Upper lobe of left lung (tissue), 6 donors: ENCODE measurements around the gene BCAS3. TPM values are rescaled to one million over a fixed set of nuclear protein-coding genes. Genes with fewer than 3 reads are reported as not detected.

Experiments used
- ATAC-seq, 2 donors: fragments of 200-7000 bp; cut with Tn5 transposase; one replicate each; pipeline ENCODE4 v1.9.1; 2022; ENCODE audit warnings: mild to moderate bottlenecking in 2 of 2, moderate library complexity in 2 of 2; ENCODE audit not compliant: low FRiP score in 2 of 2
- DNase-seq, 2 donors: peaks; one replicate each; pipeline ENCODE4 v3.0.0-alpha.2; 2019 to 2020
- H3K27ac ChIP-seq, 4 donors: fragments of 200-600 bp; sonication (generic); one replicate each; pipeline ENCODE4 v1.5.1; 2016 to 2019
- H3K27me3 ChIP-seq, 4 donors: fragments of 200-600 bp; sonication (generic); one replicate each; pipeline ENCODE4 v1.5.1; 2017 to 2019
- H3K36me3 ChIP-seq, 4 donors: fragments of 200-600 bp; sonication (generic); one replicate each; pipeline ENCODE4 v1.5.1; 2016 to 2019
- H3K4me1 ChIP-seq, 4 donors: fragments of 200-600 bp; sonication (generic); one replicate each; pipeline ENCODE4 v1.5.1; 2018 to 2019
- H3K4me3 ChIP-seq, 4 donors: fragments of 200-600 bp; sonication (generic); one replicate each; pipeline ENCODE4 v1.5.1; 2017 to 2019; ENCODE audit warnings: mild to moderate bottlenecking in 2 of 4, moderate library complexity in 1 of 4
- H3K9me3 ChIP-seq, 4 donors: fragments of 200-600 bp; sonication (generic); one replicate each; pipeline ENCODE4 v1.5.1; 2018 to 2019
- EP300 ChIP-seq, 4 donors: sonication (generic); formaldehyde crosslinking; IDR thresholded peaks; one replicate each; pipeline ENCODE4 v1.5.1; 2017; ENCODE audit warnings: antibody characterized with exemption in 4 of 4, control low read depth in 2 of 4
- POLR2A ChIP-seq, 4 donors: fragments of 450-650 bp; IDR thresholded peaks; one replicate each; pipeline ENCODE4 v1.5.1; 2016 to 2017; ENCODE audit warnings: antibody characterized with exemption in 4 of 4, mild to moderate bottlenecking in 2 of 4
- POLR2AphosphoS5 ChIP-seq, 2 donors: sonication (generic); formaldehyde crosslinking; IDR thresholded peaks; one replicate each; pipeline ENCODE4 v1.5.1; 2017; ENCODE audit warnings: antibody characterized with exemption in 2 of 2
- WGBS, 2 donors: methylation state at CpG; one replicate each; pipeline ENCODE4 v1.1.5; 2017 to 2018; 5-methylcytosine and 5-hydroxymethylcytosine counted together
- total RNA-seq, 6 donors: library from RNA; depleted of rRNA in 4 of 6; stranded (reverse); fragments of >200 nt in 4 of 6; gene quantifications; one replicate each; pipeline versions ENCODE4 v1.1.0 to v1.2.1, GENCODE V29; 2016 to 2021
- TF ChIP-seq, protein P1 (sequence below), 6 experiments: fragments of 450-650 bp in 4 of 6; fragments of 200-600 bp in 2 of 6; sonication (generic) in 2 of 6; IDR thresholded peaks; one replicate each; pipeline ENCODE4 v1.5.1; 2016 to 2019; ENCODE audit warnings: antibody characterized with exemption in 6 of 6
- donor health status: DM: no; HTN: no; CAD: no; lungs with moderate emphysema.
- donor health status: DM: no; HTN: yes; CAD: no; lungs with severe emphysema.

The BCAS3 gene
- total RNA-seq, 6 donors from 2014 or later: 20.1 to 111 (median 37.0) TPM

- Histone ChIP-seq H3K9me3 (no peaks in the 10 kb centered on the region), H3K4me1 (no peaks in the 10 kb centered on the region), H3K27me3 (no peaks in the 10 kb centered on the region), H3K36me3 (no peaks in the 10 kb centered on the region), H3K27ac (no peak overlapping the region), H3K4me3 (no peak overlapping the region)
- WGBS, 2 donors: 50 to 58% methylated on average over 2 of the region's 2 CpGs
- no peak for TF ChIP-seq EP300 (IDR thresholded peaks at IDR 0.05)
- no peak for TF ChIP-seq POLR2AphosphoS5 (IDR thresholded peaks at IDR 0.05)
- no peak for TF ChIP-seq POLR2A (IDR thresholded peaks at IDR 0.05)
- TF ChIP-seq, protein P1, sequence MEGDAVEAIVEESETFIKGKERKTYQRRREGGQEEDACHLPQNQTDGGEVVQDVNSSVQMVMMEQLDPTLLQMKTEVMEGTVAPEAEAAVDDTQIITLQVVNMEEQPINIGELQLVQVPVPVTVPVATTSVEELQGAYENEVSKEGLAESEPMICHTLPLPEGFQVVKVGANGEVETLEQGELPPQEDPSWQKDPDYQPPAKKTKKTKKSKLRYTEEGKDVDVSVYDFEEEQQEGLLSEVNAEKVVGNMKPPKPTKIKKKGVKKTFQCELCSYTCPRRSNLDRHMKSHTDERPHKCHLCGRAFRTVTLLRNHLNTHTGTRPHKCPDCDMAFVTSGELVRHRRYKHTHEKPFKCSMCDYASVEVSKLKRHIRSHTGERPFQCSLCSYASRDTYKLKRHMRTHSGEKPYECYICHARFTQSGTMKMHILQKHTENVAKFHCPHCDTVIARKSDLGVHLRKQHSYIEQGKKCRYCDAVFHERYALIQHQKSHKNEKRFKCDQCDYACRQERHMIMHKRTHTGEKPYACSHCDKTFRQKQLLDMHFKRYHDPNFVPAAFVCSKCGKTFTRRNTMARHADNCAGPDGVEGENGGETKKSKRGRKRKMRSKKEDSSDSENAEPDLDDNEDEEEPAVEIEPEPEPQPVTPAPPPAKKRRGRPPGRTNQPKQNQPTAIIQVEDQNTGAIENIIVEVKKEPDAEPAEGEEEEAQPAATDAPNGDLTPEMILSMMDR (IDR thresholded peaks at IDR 0.05): no peak
- ATAC-seq (no peak), DNase-seq (no peak)
Measured at GRCh38 chr17:61422869-61423268, 745.2 kb downstream of the BCAS3 start.

GRCh38 chr17:61423967-61424649 is 746.5 kb downstream of the BCAS3 start:
- ATAC-seq (no peak), DNase-seq (no peak)
- Histone ChIP-seq H3K4me3 (no peak overlapping the region), H3K4me1 (no peaks in the 10 kb centered on the region), H3K9me3 (no peaks in the 10 kb centered on the region), H3K27ac (no peak overlapping the region), H3K36me3 (no peaks in the 10 kb centered on the region), H3K27me3 (no peaks in the 10 kb centered on the region)
- 83 to 85% methylated on average over 9 to 10 of the region's 10 CpGs for WGBS, 2 donors
- TF ChIP-seq, protein P1 (IDR thresholded peaks at IDR 0.05): no peak
- TF ChIP-seq POLR2A (IDR thresholded peaks at IDR 0.05) (no peak), EP300 (IDR thresholded peaks at IDR 0.05) (no peak), POLR2AphosphoS5 (IDR thresholded peaks at IDR 0.05) (no peak)

- WGBS, 2 donors: 67 to 69% methylated on average over 11 of the region's 11 CpGs
Measured at GRCh38 chr17:61425682-61426481, 748.2 kb downstream of the BCAS3 start.

DNA sequence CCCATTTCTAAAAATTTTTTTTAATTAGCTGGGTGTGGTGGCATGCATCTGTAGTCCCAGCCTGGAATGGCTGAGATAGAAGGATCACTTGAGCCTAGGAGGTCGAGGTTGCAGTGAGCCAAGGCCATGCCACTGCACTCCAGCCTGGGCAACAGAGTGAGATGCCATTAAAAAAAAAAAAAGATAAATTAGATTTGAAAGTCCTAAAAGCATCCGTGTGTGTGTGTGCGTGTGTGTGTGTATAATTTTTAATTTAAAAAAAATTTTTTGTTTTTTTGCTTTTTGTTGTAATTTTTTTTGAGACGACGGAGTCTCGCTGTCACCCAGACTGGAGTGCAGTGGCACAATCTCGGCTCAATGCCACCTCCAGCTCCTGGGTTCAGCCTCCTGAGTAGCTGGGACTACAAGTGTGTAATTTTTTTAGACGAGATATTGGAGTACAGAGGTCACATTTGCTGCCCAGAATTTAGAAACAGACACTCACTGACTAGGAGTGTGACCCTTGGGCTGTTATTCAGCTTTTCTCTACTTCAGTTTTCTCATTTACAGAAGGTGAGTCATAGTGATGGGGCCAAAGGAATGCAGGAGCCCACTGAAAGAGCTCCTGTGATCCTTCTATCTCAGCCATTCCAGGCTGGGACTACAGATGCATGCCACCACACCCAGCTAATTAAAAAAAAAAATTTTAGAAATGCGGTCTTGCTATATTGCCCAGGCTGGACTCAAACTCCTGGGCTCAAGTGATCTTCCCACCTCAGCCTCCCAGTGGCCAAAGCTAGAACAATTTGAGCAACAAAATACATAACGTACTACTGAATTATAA is 749.0 kb downstream of the BCAS3 start:
- Histone ChIP-seq H3K9me3 (no peaks in the 10 kb centered on the region), H3K27me3 (no peaks in the 10 kb centered on the region), H3K27ac (no peak overlapping the region), H3K4me3 (no peak overlapping the region), H3K4me1 (no peaks in the 10 kb centered on the region), H3K36me3 (no peaks in the 10 kb centered on the region)
- WGBS, 2 donors: 83 to 87% methylated on average over 10 of the region's 10 CpGs
- DNase-seq (no peak), ATAC-seq (no peak)
- TF ChIP-seq, protein P1 (IDR thresholded peaks at IDR 0.05): no peak
- TF ChIP-seq POLR2A (IDR thresholded peaks at IDR 0.05) (no peak), POLR2AphosphoS5 (IDR thresholded peaks at IDR 0.05) (no peak), EP300 (IDR thresholded peaks at IDR 0.05) (no peak)

More at GRCh38 chr17:61425682-61426481, 748.2 kb downstream of the BCAS3 start:
- Histone ChIP-seq H3K4me3 (no peak overlapping the region), H3K9me3 (no peaks in the 10 kb centered on the region), H3K27me3 (no peaks in the 10 kb centered on the region), H3K27ac (no peak overlapping the region), H3K4me1 (no peaks in the 10 kb centered on the region), H3K36me3 (no peaks in the 10 kb centered on the region)
- no peak for TF ChIP-seq EP300 (IDR thresholded peaks at IDR 0.05)
- no peak for DNase-seq
- ATAC-seq: no peak

DNA sequence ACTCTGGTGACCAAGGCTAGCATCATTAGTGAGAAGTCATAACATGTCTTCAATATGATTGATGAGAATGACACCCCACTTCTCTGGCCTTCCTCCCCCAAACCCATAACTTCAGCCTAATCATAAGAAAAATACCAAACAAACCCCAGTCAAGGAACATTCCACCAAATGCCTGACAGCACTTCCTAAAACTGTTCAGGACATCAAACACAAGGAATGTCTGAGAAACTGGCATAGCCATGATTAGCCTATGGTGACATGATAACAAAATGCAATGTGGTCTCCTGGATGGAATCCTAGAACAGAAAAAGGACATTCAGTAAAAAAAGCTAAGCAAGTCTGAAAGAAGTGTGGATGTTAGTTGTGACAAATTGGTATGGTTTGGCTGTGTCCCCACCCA is 749.9 kb downstream of the BCAS3 start:
- TF ChIP-seq POLR2A (IDR thresholded peaks at IDR 0.05): no peak
- TF ChIP-seq EP300 (IDR thresholded peaks at IDR 0.05): no peak
- TF ChIP-seq, protein P1 (IDR thresholded peaks at IDR 0.05): no peak
- no peak for TF ChIP-seq POLR2AphosphoS5 (IDR thresholded peaks at IDR 0.05)

More for the DNA sequence above, 749.9 kb downstream of the BCAS3 start:
- Histone ChIP-seq H3K9me3 (no peaks in the 10 kb centered on the region), H3K4me3 (no peak overlapping the region), H3K27ac (no peak overlapping the region), H3K36me3 (no peaks in the 10 kb centered on the region), H3K27me3 (no peaks in the 10 kb centered on the region), H3K4me1 (no peaks in the 10 kb centered on the region)
- DNase-seq: no peak
- ATAC-seq: no peak
